Astrocyte (in vitro differentiated cells and primary cell): ENCODE measurements around the gene CYP26C1. TPM values are rescaled to one million over a fixed set of nuclear protein-coding genes. Genes with fewer than 3 reads are reported as not detected.

Source experiments
- DNase-seq: peaks from one replicate; pipeline ENCODE4 v3.0.0-alpha.2; 2010; ENCODE audit warnings: low read depth
- FAIRE-seq: peaks from 2 replicates; lab custom pipeline; 2011; peaks lifted over from hg19 to GRCh38; lab: Jason Lieb, UNC
- H2AFZ ChIP-seq: 2 replicates; pipeline ENCODE4 v1.6.0; 2012; ENCODE audit warnings: low read depth, low read length, inconsistent platforms
- H3K27ac ChIP-seq: 2 replicates; pipeline ENCODE4 v1.5.1; 2011; ENCODE audit warnings: low read depth, low read length, inconsistent platforms
- H3K27me3 ChIP-seq: 2 replicates; pipeline ENCODE4 v1.6.0; 2011; ENCODE audit warnings: low read length, inconsistent platforms; ENCODE audit not compliant: insufficient read depth
- H3K36me3 ChIP-seq: 2 replicates; pipeline ENCODE4 v1.5.1; 2011; ENCODE audit warnings: low read length, inconsistent platforms; ENCODE audit not compliant: insufficient read depth
- H3K4me1 ChIP-seq: 2 replicates; pipeline ENCODE4 v1.5.1; 2011; ENCODE audit warnings: low read length, inconsistent platforms; ENCODE audit not compliant: insufficient read depth
- H3K4me2 ChIP-seq: 2 replicates; pipeline ENCODE4 v1.6.0; 2012; ENCODE audit warnings: low read length, inconsistent platforms
- H3K4me3 ChIP-seq: 2 replicates; pipeline ENCODE4 v1.5.1; 2011; ENCODE audit warnings: low read depth, mild to moderate bottlenecking, low read length, inconsistent platforms; ENCODE audit not compliant: insufficient read depth
- H3K79me2 ChIP-seq: 2 replicates; pipeline ENCODE4 v1.6.0; 2012; ENCODE audit warnings: mild to moderate bottlenecking, low read length, inconsistent platforms; ENCODE audit not compliant: insufficient read depth
- H3K9ac ChIP-seq: 2 replicates; pipeline ENCODE4 v1.6.0; 2012; ENCODE audit warnings: mild to moderate bottlenecking, low read length, inconsistent platforms
- H3K9me3 ChIP-seq: 2 replicates; pipeline ENCODE4 v1.5.1; 2012; ENCODE audit warnings: low read depth, mild to moderate bottlenecking, low read length, inconsistent platforms; ENCODE audit not compliant: insufficient read depth
- H4K20me1 ChIP-seq: 2 replicates; pipeline ENCODE4 v1.6.0; 2012; ENCODE audit warnings: low read length, inconsistent platforms; ENCODE audit not compliant: insufficient read depth
- H3K27ac Mint-ChIP-seq: one replicate; pipeline ENCODE4 v1.8.0; 2021; ENCODE audit warnings: mild to moderate bottlenecking, mixed read lengths; ENCODE audit not compliant: unreplicated experiment
- H3K27me3 Mint-ChIP-seq: one replicate; pipeline ENCODE4 v1.8.0; 2021; ENCODE audit warnings: low read depth, mixed read lengths; ENCODE audit not compliant: unreplicated experiment
- H3K36me3 Mint-ChIP-seq: one replicate; pipeline ENCODE4 v1.8.0; 2021; ENCODE audit warnings: low read depth, mixed read lengths; ENCODE audit not compliant: unreplicated experiment
- H3K4me1 Mint-ChIP-seq: one replicate; pipeline ENCODE4 v1.8.0; 2021; ENCODE audit warnings: low read depth, mixed read lengths; ENCODE audit not compliant: unreplicated experiment
- H3K4me3 Mint-ChIP-seq: one replicate; pipeline ENCODE4 v1.8.0; 2021; ENCODE audit warnings: mild to moderate bottlenecking, moderate library complexity, mixed read lengths; ENCODE audit not compliant: unreplicated experiment
- H3K9me3 Mint-ChIP-seq: one replicate; pipeline ENCODE4 v1.8.0; 2021; ENCODE audit warnings: mild to moderate bottlenecking, mixed read lengths; ENCODE audit not compliant: unreplicated experiment
- CTCF ChIP-seq: IDR thresholded peaks from 2 replicates; pipeline ENCODE4 v1.5.1; 2011; ENCODE audit warnings: low read depth, mild to moderate bottlenecking, inconsistent platforms, low read length, moderate library complexity; ENCODE audit not compliant: insufficient read depth
- EZH2 ChIP-seq: IDR thresholded peaks from 2 replicates; pipeline ENCODE4 v1.6.1; 2012; ENCODE audit warnings: mild to moderate bottlenecking, low read length, inconsistent platforms; ENCODE audit not compliant: insufficient read depth
- total RNA-seq: library from RNA; stranded (reverse); gene quantifications from 2 replicates; pipeline ENCODE4 v1.2.1, GENCODE V29; 2021

Gene CYP26C1
- total RNA-seq, 1 donor from 2014 or later, result not detected

DNA sequence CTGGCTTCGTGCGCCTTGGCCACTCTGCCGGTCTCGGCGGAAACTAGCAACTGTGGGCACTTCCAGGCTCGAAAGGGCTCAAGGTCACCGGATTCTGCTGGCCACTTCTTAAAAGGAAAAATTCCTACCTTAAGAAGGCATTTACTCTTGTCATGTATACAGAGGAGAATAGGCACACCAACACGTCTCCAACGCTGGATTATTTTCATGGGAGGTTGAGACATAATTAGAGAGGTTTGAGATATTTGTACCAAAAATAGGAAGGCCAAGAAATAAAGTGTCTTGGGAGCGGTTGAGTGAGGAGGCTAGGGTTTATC is 8.6 kb downstream of the CYP26C1 start:
- peaks cover 3% of the 10 kb centered on the region for H3K36me3 Mint-ChIP-seq
- no peaks in the 10 kb centered on the region for H3K79me2 ChIP-seq
- H3K27ac Mint-ChIP-seq, result no peak overlapping the region
- H3K27me3 ChIP-seq, result peaks cover 90% of the 10 kb centered on the region
- H3K4me1 Mint-ChIP-seq, result peaks cover 3% of the 10 kb centered on the region
- H3K36me3 ChIP-seq, result no peaks in the 10 kb centered on the region
- H3K9ac ChIP-seq, result no peak overlapping the region
- H4K20me1 ChIP-seq, result no peaks in the 10 kb centered on the region
- H3K4me2 ChIP-seq, result no peak overlapping the region
- H3K9me3 ChIP-seq, result no peaks in the 10 kb centered on the region
- FAIRE-seq, result no peak
- peaks cover 16% of the 10 kb centered on the region for H3K9me3 Mint-ChIP-seq
- no peak overlapping the region for H2AFZ ChIP-seq
- H3K4me1 ChIP-seq, result peaks cover 15% of the 10 kb centered on the region
- peaks cover 82% of the 10 kb centered on the region for H3K27me3 Mint-ChIP-seq
- TF ChIP-seq EZH2 (no peak), CTCF (no peak)
- no peak for DNase-seq
- no peak overlapping the region for H3K27ac ChIP-seq
- H3K4me3 Mint-ChIP-seq, result no peak overlapping the region
- H3K4me3 ChIP-seq, result no peak overlapping the region

DNA sequence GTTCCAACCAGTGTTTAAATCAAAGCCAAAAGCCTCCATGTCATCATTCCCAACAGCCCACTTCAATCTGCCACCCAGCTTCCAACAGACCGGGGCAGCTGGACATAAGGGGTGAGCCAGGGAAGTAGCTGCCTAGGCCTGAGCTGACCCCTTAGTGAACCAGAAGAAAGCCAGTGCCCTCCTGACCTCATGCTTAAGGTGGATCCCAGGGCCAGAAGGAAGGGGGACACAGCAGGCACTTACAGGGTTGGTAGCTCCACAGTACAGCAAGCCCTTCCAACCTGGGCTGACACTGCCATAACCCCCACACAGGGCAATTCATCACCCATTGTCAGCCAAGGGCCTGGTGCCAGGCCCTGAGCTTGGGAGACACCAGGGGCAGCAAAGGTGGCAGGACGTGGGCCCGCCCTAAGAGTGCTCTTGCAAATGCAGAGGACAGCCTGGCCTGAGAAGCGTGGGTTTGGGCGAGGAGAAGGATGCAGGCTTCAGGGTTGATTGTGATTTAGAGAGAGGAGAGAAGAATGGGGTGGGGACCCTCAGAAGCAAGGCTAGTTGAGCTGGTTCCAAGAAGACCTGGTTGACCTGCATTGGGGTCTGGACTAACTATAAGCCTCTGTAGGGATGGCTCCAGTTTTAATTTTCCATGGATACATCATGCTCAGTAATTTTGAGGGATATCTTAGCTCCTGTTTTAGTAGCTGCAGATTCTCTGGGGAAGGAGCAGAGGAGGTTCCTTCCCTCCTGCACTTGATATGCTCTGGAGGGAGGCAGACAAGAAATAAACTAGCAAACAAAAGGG is 10.0 kb downstream of the CYP26C1 start:
- Histone ChIP-seq H3K9me3 (no peaks in the 10 kb centered on the region), H3K27ac (no peak overlapping the region), H3K4me1 (peaks cover 20% of the 10 kb centered on the region), H4K20me1 (no peaks in the 10 kb centered on the region), H3K4me2 (no peak overlapping the region), H3K4me3 (no peak overlapping the region), H2AFZ (no peak overlapping the region), H3K79me2 (no peaks in the 10 kb centered on the region), H3K36me3 (no peaks in the 10 kb centered on the region), H3K27me3 (peaks cover 90% of the 10 kb centered on the region), H3K9ac (no peak overlapping the region)
- H3K4me1 Mint-ChIP-seq, result peaks cover 7% of the 10 kb centered on the region
- H3K4me3 Mint-ChIP-seq, result no peak overlapping the region
- FAIRE-seq, result no peak
- H3K27ac Mint-ChIP-seq, result no peak overlapping the region
- DNase-seq, result no peak
- H3K9me3 Mint-ChIP-seq, result peaks cover 11% of the 10 kb centered on the region
- H3K36me3 Mint-ChIP-seq, result peaks cover 3% of the 10 kb centered on the region
- TF ChIP-seq CTCF, result no peak
- no peak for TF ChIP-seq EZH2
- H3K27me3 Mint-ChIP-seq, result peaks cover 82% of the 10 kb centered on the region

DNA sequence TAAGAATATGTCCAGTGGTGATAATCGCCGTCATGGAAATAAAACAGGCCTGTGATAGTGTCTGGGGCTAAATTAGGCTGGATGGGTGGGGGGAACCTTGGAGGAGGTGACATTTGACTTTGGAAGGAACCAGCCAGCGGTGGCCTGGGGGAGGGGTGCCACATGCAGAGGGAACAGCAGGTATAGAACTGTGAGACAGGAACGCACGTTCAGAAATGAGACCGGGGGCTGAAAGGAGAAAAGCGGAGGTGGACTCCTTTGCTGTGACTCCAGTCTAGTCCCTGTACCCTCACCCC is 10.5 kb downstream of the CYP26C1 start:
- no peaks in the 10 kb centered on the region for H3K36me3 ChIP-seq
- peaks cover 3% of the 10 kb centered on the region for H3K36me3 Mint-ChIP-seq
- TF ChIP-seq EZH2, result no peak
- no peak for TF ChIP-seq CTCF
- H2AFZ ChIP-seq, result no peak overlapping the region
- H3K4me3 Mint-ChIP-seq, result no peak overlapping the region
- no peaks in the 10 kb centered on the region for H3K79me2 ChIP-seq
- H3K4me3 ChIP-seq, result no peak overlapping the region
- H3K9me3 Mint-ChIP-seq, result peaks cover 9% of the 10 kb centered on the region
- peaks cover 23% of the 10 kb centered on the region for H3K4me1 ChIP-seq
- no peak overlapping the region for H3K27ac Mint-ChIP-seq
- H3K27me3 Mint-ChIP-seq, result peaks cover 84% of the 10 kb centered on the region
- no peaks in the 10 kb centered on the region for H4K20me1 ChIP-seq
- H3K4me1 Mint-ChIP-seq, result peaks cover 7% of the 10 kb centered on the region
- no peak overlapping the region for H3K27ac ChIP-seq
- peaks cover 90% of the 10 kb centered on the region for H3K27me3 ChIP-seq
- no peak overlapping the region for H3K4me2 ChIP-seq
- H3K9ac ChIP-seq, result no peak overlapping the region
- DNase-seq, result no peak
- H3K9me3 ChIP-seq, result no peaks in the 10 kb centered on the region
- FAIRE-seq, result no peak
